Mesenteric fat pad (tissue), 1 donor: ENCODE data around the gene ZBTB38. TPM values are rescaled to one million over a fixed set of nuclear protein-coding genes. Genes with fewer than 3 reads are reported as not detected.

Experiments used
- DNase-seq: peaks from one replicate; pipeline ENCODE4 v3.0.0-alpha.2; 2020; ENCODE audit warnings: low spot score
- long read RNA-seq: library from polyadenylated mRNA; unstranded; transcript quantifications from one replicate; pipeline ENCODE4 v2.0.0, GENCODE V29; 2020
- total RNA-seq: library from RNA; stranded (reverse); fragmentation: NEBNext Ultra II Directional; extraction: Animal tissue kit (Norgen Biotek cat#: 25700); gene quantifications from one replicate; pipeline ENCODE4 v1.2.1, GENCODE V29; 2021
- donor health status: DM: yes; HTN: yes; CAD: no.

The ZBTB38 gene, protein sequence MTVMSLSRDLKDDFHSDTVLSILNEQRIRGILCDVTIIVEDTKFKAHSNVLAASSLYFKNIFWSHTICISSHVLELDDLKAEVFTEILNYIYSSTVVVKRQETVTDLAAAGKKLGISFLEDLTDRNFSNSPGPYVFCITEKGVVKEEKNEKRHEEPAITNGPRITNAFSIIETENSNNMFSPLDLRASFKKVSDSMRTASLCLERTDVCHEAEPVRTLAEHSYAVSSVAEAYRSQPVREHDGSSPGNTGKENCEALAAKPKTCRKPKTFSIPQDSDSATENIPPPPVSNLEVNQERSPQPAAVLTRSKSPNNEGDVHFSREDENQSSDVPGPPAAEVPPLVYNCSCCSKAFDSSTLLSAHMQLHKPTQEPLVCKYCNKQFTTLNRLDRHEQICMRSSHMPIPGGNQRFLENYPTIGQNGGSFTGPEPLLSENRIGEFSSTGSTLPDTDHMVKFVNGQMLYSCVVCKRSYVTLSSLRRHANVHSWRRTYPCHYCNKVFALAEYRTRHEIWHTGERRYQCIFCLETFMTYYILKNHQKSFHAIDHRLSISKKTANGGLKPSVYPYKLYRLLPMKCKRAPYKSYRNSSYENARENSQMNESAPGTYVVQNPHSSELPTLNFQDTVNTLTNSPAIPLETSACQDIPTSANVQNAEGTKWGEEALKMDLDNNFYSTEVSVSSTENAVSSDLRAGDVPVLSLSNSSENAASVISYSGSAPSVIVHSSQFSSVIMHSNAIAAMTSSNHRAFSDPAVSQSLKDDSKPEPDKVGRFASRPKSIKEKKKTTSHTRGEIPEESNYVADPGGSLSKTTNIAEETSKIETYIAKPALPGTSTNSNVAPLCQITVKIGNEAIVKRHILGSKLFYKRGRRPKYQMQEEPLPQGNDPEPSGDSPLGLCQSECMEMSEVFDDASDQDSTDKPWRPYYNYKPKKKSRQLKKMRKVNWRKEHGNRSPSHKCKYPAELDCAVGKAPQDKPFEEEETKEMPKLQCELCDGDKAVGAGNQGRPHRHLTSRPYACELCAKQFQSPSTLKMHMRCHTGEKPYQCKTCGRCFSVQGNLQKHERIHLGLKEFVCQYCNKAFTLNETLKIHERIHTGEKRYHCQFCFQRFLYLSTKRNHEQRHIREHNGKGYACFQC (N-terminal part only)
- 75.4 TPM for total RNA-seq
- long read RNA-seq, transcript ZBTB38-201 (1 exons, 3,588 nt) = major isoform, 15 of 66 reads
- long read RNA-seq, transcript ZBTB38-211 (3 exons, 644 nt) = minor isoform, 7 of 66 reads
- long read RNA-seq, partial matches to known transcripts = 5 of 66 reads
- long read RNA-seq, other reads (novel, unspliced or antisense) = 36 of 66 reads

DNA sequence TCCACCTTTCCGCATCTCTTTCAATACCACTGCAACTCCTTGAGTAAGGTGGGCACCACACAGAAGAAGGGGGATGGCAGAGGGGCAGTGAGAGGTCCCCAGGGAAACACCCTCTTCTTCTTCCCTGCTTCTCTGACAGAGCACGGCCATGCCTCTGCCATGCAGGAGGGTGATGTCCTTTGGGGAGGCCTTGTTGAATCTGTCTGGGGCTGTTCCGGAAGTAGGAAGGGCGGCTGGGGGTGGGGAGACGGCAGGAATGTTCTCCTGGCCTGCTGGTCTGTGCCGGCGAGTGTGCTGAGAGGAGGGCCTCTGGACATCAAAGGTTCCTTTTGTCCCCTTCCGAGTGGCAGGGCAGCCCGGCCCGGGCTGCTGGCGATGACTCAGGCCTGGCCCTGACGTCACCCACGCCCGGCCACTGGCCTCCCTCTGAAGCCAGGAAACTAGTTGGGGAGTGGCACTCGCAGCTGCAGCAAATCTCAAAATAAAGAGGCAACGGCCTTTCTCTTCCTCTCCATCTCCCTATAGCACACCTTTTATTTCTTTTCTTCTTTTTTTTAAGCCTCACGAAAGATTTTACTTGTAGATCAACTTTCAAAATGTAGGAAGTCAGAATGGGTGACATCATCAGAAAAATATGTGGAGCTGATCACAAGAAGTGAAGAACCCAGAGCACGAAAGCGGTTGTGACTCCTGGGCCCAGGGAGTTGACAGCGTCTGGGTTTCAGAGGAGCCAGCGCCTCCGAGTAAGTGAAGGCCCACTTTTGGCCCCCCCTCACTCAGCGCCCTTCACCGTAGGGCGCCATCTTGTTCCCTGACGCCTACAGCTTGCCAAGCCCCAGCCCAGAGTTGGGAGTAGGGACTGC lies at the start of gene ZBTB38:
Gene ZBTB38, plus strand, starts transcription at position 443 of the 863 bp plus-strand sequence. CDS start 73,885 bp downstream, outside the sequence.
- DNase-seq = peak; percentile 96

DNA sequence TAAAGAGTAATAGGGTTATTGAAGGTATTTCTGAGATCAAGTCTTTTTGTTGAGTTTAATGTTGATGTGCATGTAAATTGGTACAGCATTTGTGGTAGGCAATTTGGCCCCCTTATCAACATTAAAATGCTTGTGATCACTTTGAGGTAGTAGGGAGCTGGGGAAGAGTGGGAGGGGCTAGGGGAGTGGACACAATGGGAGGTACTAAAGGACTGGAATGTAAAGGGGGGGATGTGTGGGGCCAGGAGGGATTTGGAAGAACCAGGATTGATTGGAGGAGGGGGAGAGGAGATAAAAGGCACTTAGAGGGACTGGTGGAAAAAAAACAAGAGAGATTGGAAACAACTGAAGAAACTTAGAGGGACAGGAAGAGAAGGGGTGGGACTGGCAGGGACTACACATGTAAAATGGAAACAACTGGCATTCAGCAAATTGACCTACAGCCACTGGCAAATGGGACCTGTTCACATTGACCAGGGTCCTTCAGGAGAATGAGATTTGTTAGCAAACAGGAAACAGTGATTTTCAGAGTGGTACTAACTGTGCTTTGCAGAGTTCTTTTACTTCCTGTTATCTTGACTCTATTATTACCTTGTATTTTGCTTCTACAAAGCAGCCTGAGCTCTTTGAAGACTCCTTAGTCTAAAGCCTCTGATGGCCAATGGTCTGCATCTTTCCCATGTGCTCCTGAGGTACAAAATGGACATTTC lies 47.8 kb upstream of the ZBTB38 start:
- no peak for DNase-seq

DNA sequence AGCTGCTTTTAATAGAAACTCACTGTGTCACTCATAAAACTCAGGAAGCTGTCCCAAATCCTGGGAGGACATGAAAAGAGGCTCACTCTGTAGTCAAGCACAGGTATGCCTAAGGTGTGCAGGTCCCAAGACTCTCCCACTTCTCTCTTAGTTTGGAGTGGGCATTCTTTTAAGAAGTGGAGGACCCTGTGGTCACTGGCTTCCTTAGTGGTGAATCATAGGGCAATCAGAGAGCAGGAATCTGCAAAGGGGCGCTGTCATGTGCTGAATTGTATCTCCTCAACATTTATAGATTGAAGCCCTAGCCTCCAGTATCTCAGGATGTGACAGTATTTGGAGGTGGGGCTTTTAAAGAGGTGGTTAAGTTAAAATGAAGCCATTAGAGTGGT lies 47.2 kb upstream of the ZBTB38 start:
- no peak for DNase-seq

DNA sequence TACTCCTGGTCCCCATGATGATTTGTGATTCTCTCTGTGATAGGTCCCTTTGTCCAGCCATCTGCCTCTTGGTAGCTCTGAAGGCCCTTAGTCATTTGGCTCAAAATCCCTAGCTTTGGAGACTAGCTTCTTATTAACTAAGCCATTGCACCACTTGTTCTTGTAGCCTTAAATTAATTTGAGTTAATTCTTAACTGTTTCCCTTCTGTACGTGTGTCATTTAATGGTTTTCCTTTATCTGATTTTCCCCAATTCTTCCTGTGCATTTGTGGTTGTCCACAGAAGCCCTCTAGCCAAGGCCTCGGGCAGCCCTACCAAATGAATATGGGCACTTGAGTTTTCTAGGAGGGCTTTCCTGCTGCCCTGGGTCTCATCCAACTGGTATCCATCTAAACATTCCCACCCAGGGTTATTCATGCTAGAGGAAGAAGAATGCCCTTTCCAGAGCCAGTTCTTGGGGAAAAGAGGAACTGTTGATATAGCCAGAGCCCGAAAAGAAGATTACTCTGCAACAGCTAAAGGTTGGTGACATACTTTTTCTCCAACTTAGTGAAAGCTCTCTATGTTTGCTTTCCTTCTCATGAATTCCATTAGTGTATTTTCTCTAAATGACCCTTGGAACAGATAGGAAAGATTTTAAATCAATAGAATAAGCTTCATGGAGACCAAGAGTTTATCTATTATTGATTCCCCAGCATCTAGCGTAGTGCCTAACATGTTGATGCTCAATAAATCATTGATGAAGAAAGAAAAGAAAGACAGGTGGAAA lies 44.2 kb upstream of the ZBTB38 start:
- DNase-seq = no peak

DNA sequence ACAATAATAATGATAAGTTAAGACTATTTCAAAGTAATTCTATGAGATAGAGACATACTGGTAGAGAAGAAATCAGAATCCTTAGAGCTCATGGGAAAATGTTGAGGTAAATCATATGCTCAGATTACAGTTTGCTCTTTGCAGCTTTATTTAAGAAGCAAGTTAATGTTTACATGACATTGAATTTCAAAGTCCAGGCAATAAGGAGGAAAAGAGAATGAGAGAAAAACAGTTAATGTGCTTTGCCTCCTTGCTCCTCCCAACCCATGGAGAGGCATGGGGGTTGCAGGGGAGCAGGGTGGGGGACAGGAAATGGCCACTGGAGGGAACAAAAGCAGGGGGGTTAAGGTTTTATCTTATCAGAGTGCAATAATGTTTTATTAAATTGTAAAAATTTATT lies 42.2 kb upstream of the ZBTB38 start:
- DNase-seq = no peak

DNA sequence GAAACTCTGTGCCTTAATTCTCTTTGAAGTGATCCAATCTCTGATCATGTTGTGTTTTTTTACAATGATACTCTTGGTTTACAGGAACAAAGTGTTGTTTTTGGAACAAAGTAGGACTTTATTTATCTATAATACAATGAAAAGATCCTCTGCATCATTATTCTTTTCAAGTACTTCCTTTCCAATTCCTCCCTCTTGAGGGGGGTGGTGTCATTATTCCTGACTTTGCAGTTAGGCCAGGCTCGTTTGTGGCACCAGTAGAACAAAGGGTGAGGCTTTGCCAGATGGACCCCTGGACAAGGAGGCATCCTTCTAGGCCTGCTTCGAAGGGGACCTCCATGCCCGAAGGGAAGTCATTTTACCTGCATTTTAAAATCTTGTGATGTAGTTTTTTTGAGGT lies 41.7 kb upstream of the ZBTB38 start:
- no peak for DNase-seq

DNA sequence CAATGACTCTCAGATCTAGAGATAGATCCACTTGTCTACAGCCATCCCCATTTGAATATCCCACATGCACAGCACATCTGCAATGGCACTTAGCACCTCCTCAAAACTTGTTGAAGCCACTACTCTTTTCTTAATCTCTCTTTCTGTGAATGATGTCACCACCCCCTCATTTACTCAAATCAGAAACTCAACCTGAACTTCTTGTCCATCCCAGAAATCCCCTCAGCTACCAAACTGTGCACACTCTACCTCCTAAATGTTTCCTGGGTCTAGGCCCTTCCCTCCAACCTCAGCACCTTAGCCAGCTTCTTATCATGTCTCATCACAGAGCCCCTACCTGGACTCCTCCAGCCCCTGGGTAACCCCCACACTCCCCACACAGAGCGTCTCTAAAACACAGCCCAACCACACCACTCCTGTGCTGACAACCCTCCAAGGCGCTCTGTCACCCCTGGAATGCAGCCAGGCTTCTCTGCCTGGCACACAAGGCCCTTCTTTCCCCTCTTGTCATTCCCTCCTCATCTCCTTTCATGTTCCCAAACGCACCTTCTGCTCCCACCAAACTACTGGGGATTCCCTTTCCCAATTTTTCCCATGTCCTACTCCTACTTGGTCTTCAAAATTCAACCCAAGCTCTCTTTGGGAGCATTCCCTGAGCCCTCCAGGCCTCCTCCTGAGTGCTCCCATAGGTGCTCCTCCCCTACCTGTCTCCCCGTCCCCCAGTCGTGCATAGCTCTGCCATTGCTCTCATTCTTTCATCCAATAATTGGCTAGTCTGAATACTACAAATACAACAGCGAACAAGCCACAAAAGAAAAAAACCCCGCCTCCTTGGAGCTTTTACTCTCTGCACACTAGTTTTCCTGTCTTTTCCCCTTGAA lies 39.8 kb upstream of the ZBTB38 start:
- DNase-seq = no peak

DNA sequence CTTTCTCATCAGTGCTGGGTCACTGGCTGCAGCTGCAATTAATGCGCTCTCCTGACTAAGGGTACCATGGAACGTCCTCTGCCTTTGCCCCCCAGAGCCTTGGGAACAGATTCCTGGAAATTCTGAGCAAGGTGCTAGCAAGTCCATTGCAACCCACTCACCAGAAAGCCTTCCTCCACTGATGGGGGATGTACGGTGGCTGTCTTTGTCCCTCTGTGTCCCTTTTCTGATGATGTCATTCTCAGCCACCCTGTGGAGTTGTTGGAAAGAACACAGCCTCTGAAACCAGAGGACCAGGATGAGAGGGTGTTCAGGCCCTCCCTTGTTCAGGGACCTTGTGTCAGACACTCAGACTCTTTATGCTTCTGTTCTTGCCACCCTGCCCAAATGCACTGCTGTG lies 38.1 kb upstream of the ZBTB38 start:
- no peak for DNase-seq

DNA sequence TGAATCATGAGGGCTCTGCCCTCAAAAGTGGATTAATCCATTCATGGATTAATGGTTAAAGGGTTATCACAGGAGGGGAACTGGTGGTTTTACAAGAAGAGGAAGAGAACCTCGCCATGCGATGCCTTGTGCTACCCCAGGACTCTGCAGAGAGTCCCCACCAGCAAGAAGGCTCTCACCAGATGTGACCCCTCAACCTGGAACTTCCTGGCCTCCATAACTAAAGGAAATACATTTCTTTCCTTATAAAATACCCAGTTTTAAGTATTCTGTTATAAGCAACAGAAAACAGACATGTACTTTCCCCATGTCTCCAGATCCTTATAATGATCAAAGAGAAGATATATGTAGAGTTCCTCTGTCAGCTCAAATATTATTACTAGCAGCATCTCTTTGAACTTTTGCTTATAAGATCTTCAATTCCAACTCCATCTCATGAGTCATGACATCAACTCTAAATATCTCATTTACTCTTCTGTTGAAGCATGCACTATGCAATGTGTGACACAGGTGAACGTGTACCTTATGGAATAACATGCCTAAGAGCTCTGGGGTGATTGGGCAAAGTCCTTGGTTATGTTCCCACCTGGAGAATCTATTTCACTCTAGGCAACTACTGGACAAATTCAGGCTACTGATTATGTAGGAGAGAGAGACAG lies 37.5 kb upstream of the ZBTB38 start:
- no peak for DNase-seq

DNA sequence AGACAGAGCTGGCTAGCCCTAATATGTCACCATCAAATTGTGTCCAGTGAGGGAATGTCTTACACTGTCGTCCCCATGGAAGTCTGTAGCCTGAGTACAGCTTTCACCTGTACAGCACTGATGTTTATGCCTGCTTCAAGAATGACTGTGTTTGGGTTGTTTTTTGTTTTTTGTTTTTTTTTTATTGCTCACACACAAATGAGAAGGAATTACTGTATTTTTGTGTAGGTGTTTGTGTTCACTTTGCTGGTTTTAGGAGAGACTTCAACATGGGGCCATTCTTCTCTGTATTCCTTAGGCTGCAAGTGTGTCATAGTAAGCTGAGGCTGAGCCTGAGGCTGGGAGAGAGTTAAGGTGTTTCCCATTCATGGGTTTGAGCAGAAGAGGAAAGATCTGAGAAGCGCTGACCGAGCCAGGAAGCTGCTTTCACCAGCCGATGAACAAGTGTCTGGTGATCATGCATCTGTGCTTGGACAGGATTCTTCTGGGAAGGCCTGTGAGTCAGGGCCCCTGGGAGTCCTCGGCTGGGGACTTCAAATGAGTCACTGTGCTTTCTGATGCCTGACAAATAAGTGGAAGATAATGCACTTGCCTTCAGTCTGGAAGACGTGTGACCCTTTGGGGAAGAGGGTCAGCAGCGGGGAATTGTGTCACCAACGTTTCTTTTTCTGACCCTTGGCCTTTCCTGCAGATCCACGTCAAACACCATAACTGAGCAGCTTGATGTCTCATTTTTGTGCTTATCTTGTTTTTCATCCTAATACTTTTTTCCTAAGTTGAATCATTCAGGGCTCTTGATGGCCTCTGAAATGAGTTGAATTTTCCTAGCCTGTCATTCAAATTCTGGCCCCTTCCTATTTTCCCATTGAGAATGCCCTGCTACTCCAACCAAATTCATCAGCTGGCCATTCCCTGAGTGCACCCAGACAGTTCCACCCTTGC lies 36.7 kb upstream of the ZBTB38 start:
- no peak for DNase-seq

DNA sequence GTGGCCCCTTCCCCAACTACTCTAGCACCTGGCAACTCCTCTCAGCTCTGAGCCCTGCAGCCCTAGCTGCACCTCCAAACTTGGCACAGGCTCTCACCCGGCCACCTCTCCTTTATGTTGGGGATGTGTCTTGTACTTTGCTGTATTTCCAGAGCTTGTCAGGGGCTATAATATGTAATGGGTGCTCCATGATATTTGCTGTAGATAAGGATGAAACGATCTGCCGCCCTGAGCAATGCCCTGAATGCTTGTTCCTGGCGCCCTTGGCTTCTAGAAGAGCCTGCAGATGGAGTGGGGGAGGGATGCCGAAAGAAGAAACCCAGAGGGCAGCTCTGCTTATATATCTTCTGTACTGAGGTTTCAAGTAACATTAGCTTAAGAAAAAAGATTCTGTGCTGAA lies 35.9 kb upstream of the ZBTB38 start:
- DNase-seq = no peak

DNA sequence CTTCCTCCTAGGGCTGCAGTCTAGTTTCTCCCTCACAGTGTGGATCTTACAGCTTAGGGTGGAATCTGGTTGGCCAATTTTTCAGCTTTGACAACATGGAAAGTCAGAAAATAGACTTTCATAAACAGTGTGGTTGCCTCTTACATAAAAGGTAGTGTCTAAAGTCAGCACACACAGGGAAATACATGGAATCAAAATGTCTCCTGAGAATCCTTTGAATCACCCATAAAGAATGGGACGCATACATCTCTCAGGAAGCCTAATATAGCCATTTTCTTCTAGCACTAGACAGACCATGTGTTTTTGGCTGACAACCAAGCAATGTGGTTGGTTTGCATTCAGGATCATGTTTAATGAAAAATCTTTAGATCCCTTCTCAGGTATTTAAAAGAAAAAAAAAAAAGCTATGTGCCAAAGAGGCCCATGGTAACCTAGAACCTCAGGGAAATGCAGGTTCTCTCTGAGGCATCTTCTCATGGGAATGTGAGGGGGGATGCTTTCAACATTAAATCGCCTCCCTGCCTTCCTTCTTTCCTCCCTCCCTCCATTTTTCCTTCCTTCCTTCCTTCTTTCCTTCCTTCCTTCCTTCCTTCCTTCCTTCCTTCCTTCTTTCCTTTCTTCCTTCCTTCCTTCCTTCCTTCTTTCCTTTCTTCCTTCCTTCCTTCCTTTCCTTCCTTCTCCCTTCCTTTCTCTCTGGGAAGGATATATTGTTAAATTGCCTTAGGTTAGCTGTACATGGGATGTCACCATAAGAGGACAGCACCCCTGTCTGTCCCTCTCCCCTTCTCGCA lies 34.3 kb upstream of the ZBTB38 start:
- no peak for DNase-seq

DNA sequence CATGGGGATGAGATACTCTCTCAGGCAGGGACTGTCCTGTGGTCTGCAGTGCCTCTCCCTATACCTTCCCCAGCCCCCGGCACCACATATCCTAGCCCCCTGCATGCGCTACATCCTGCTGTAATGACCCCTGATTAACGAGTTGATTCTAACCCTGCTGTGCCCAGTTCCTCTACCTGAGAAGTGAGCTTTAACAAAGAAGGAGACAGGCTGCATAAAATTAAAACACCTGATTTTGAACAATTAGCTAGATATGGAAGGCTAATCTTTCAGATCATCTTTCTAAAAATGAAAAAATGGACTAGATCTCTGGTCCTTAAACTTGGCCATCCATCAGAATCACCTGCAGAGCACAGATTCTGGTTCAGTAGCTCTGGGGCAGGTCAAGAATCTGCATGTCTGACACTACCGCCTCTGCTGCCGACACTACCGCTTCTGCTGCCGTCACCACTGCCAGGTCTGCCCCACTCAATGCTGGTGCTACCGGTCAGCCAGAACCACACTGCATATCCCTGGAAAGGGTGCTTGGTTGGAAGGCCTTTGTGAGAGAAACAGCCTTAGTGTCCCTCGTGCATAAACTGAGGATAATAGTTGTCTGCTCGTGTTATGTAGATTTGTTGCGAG lies 33.6 kb upstream of the ZBTB38 start:
- no peak for DNase-seq

DNA sequence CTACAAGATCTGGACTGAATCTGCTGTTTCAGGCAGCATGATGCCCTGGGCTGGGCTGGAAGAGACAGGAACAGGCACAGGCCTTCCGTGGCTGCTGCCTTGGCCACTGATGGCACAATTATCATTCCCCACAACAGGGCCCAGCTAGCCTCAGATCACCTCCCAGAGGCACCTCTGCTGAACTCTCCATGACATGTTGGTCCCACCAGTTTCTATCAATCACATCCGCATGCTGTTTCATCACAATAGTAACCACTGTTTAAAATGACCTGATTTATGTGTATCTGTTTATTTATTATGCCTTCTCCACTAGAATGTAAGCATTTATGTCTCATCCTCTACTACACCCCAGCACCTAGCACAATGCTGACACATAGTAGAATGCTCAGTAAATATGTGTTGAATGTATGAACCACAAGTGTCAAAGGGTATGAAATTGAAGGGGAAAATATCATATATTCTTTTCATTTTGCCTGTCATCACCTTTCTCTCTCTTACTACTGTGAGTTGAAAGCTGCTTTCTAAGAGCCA lies 32.7 kb upstream of the ZBTB38 start:
- no peak for DNase-seq
